ENCODE results near the gene TOP1.

Gene TOP1

GRCh38 chr20:41155261-41155660 is 126.6 kb downstream of the TOP1 start:
- TF ChIP-seq, protein P1, sequence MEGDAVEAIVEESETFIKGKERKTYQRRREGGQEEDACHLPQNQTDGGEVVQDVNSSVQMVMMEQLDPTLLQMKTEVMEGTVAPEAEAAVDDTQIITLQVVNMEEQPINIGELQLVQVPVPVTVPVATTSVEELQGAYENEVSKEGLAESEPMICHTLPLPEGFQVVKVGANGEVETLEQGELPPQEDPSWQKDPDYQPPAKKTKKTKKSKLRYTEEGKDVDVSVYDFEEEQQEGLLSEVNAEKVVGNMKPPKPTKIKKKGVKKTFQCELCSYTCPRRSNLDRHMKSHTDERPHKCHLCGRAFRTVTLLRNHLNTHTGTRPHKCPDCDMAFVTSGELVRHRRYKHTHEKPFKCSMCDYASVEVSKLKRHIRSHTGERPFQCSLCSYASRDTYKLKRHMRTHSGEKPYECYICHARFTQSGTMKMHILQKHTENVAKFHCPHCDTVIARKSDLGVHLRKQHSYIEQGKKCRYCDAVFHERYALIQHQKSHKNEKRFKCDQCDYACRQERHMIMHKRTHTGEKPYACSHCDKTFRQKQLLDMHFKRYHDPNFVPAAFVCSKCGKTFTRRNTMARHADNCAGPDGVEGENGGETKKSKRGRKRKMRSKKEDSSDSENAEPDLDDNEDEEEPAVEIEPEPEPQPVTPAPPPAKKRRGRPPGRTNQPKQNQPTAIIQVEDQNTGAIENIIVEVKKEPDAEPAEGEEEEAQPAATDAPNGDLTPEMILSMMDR (IDR thresholded peaks at IDR 0.05; ENCODE audit: insufficient read depth, low read length, missing control alignments): no peak
- CTCF ChIA-PET: interaction anchor here (1.2 to 13.1 kb wide), 6 partner anchors 8 to 185 kb away, joined by 3 to 126 read pairs (median 6); partner anchors contain the start of gene LPIN3
- no peak for DNase-seq (ENCODE audit: low read depth, low spot score)
- POLR2A ChIA-PET: interaction anchor here (0.8 kb wide), 1 partner anchor 13 kb away, joined by 3 read pairs; no protein-coding TSS in a partner anchor
- no peak overlapping the region for H3K4me3 ChIP-seq (ENCODE audit: low read depth, low read length)

GRCh38 chr20:41158082-41158625 is 129.5 kb downstream of the TOP1 start:
- TF ChIP-seq, protein P1 (IDR thresholded peaks at IDR 0.05; ENCODE audit: insufficient read depth, low read length, missing control alignments): no peak
- POLR2A ChIA-PET: no interaction called here
- no peak for DNase-seq (ENCODE audit: low read depth, low spot score)
- H3K4me3 ChIP-seq (ENCODE audit: low read depth, low read length): no peak overlapping the region
- CTCF ChIA-PET: interaction anchor here (0.6 to 13.1 kb wide), 10 partner anchors 9 to 190 kb away, joined by 3 to 126 read pairs (median 4); partner anchors contain the start of gene LPIN3

DNA sequence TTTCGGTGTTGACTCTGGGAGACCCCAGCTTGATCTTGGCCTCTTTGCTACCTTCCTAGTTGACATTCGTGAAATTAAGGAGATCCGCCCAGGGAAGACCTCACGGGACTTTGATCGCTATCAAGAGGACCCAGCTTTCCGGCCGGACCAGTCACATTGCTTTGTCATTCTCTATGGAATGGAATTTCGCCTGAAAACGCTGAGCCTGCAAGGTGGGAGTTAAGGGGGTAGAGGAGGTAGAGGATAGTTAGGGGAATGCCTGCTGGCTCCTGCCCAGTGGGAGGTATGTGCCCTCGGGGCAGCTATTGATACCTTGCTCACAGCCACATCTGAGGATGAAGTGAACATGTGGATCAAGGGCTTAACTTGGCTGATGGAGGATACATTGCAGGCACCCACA is 130.9 kb downstream of the TOP1 start:
- TF ChIP-seq, protein P1 (IDR thresholded peaks at IDR 0.05; ENCODE audit: insufficient read depth, low read length, missing control alignments): no peak
- CTCF ChIA-PET: interaction anchor here (1.2 to 13.1 kb wide), 4 partner anchors 12 to 252 kb away, joined by 3 to 126 read pairs (median 6); partner anchors contain the start of gene LPIN3
- no peak overlapping the region for H3K4me3 ChIP-seq (ENCODE audit: low read depth, low read length)
- POLR2A ChIA-PET: interaction anchor here (0.7 kb wide), 1 partner anchor 17 kb away, joined by 4 read pairs; no protein-coding TSS in a partner anchor
- no peak for DNase-seq (ENCODE audit: low read depth, low spot score)

DNA sequence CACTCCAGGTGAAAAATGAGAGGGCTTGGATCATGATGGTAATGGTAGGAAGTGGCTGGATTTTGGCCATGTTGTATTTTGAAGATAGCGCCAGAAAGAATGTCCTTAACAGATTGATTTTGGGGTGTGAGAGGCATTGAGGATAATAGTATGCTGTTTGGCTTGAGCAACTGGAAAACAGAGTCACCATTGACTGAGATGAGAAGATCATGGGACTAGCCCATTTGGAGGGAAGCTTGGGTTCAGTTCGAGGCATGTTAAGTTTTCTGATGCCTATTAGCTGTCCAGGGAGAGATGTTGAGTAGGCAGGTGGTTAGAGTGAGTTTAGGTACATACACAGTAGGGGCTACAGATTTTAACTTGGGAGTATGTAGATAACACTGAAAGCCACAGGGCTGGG is 132.1 kb downstream of the TOP1 start:
- ChIA-PET CTCF (interaction anchor here (1.3 to 13.1 kb wide), 2 partner anchors 10 to 11 kb away, joined by 5 to 126 read pairs; no protein-coding TSS in a partner anchor), POLR2A (interaction anchor here (0.8 kb wide), 1 partner anchor 16 kb away, joined by 3 read pairs; no protein-coding TSS in a partner anchor)
- TF ChIP-seq, protein P1 (IDR thresholded peaks at IDR 0.05; ENCODE audit: insufficient read depth, low read length, missing control alignments): no peak
- no peak for DNase-seq (ENCODE audit: low read depth, low spot score)
- no peak overlapping the region for H3K4me3 ChIP-seq (ENCODE audit: low read depth, low read length)

- ChIA-PET POLR2A (no interaction called here), CTCF (interaction anchor here (1.7 to 13.1 kb wide), 3 partner anchors 10 to 179 kb away, joined by 6 to 126 read pairs (median 13); partner anchors contain the start of gene LPIN3)
- TF ChIP-seq, protein P1 (IDR thresholded peaks at IDR 0.05; ENCODE audit: insufficient read depth, low read length, missing control alignments): no peak
- DNase-seq (ENCODE audit: low read depth, low spot score): no peak
- no peak overlapping the region for H3K4me3 ChIP-seq (ENCODE audit: low read depth, low read length)
These were observed 133.3 kb downstream of the TOP1 start for GRCh38 chr20:41161886-41162285.

DNA sequence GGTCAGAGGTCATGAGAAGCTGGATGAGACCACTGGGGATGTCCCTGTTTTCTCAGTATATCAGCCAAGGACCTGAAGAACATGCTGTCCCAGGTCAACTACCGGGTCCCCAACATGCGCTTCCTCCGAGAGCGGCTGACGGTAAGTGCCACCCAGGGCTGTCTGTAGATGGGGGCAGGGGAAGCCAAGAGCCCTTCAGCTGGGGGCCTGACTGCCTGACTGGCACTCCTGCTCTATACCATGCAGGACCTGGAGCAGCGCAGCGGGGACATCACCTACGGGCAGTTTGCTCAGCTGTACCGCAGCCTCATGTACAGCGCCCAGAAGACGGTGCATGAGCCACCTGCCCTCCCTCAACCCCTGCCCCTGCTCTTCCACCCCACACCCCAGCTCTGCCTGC is 133.8 kb downstream of the TOP1 start:
- DNase-seq (ENCODE audit: low read depth, low spot score): no peak
- TF ChIP-seq, protein P1 (IDR thresholded peaks at IDR 0.05; ENCODE audit: insufficient read depth, low read length, missing control alignments): no peak
- ChIA-PET CTCF (interaction anchor here (1.2 to 2.4 kb wide), 6 partner anchors 8 to 178 kb away, joined by 3 to 13 read pairs (median 5); partner anchors contain the start of gene LPIN3), POLR2A (no interaction called here)
- H3K4me3 ChIP-seq (ENCODE audit: low read depth, low read length): no peak overlapping the region

Measured in AG04449 (cell line).